Mucosa of gallbladder (tissue), 1 donor: ENCODE measurements around the gene EEF1AKMT3. TPM values are rescaled to one million over a fixed set of nuclear protein-coding genes. Genes with fewer than 3 reads are reported as not detected.

ENCODE experiments used
- total RNA-seq: library from RNA; stranded (reverse); gene quantifications from one replicate; pipeline ENCODE4 v1.2.1, GENCODE V29; 2021
- donor health status: DM: no; HTN: no; CAD: no.

Gene EEF1AKMT3
- total RNA-seq, 1 donor from 2014 or later = 7.0 TPM

Other genes with a start within 250 kb of the EEF1AKMT3 start
- 115 TPM for gene MBD6, start 249.8 kb upstream of the EEF1AKMT3 start, total RNA-seq
- 135 TPM for gene DCTN2, start 225.4 kb upstream of the EEF1AKMT3 start, total RNA-seq
- gene KIF5A, start 222.6 kb upstream of the EEF1AKMT3 start, total RNA-seq = 0.81 TPM
- 36.1 TPM for gene PIP4K2C, start 181.4 kb upstream of the EEF1AKMT3 start, total RNA-seq
- gene DTX3, start 167.8 kb upstream of the EEF1AKMT3 start, total RNA-seq = 31.2 TPM
- 26.2 TPM for gene ARHGEF25, start 161.2 kb upstream of the EEF1AKMT3 start, total RNA-seq
- 1.3 TPM for gene B4GALNT1, start 139.4 kb upstream of the EEF1AKMT3 start, total RNA-seq
- 249 TPM for gene OS9, start 78.5 kb upstream of the EEF1AKMT3 start, total RNA-seq
- 2.6 TPM for gene AGAP2, start 33.9 kb upstream of the EEF1AKMT3 start, total RNA-seq
- gene TSPAN31, start 27.6 kb upstream of the EEF1AKMT3 start, total RNA-seq = 44.8 TPM
- 67.8 TPM for gene CDK4, start 20.3 kb upstream of the EEF1AKMT3 start, total RNA-seq
- 24.6 TPM for gene MARCHF9, start 17.5 kb upstream of the EEF1AKMT3 start, total RNA-seq
- gene CYP27B1, start 5.5 kb upstream of the EEF1AKMT3 start, total RNA-seq = 1.6 TPM
- gene METTL1, start 509 bp upstream of the EEF1AKMT3 start, total RNA-seq = 9.2 TPM
- 29.3 TPM for gene TSFM, start 10.2 kb downstream of the EEF1AKMT3 start, total RNA-seq
- gene AVIL, start 46.1 kb downstream of the EEF1AKMT3 start, total RNA-seq = 12.0 TPM
- gene CTDSP2, start 74.1 kb downstream of the EEF1AKMT3 start, total RNA-seq = 150 TPM
- gene ATP23, start 169.0 kb downstream of the EEF1AKMT3 start, total RNA-seq = 5.2 TPM